Natural killer cell (primary cell): ENCODE results near the gene DEGS2. TPM values are rescaled to one million over a fixed set of nuclear protein-coding genes. Genes with fewer than 3 reads are reported as not detected.

Experiments
- ATAC-seq, 3 donors: fragments of 150-1000 bp in 2 of 3; fragments of 200-7000 bp in 1 of 3; cut with Tn5 transposase; 1 replicate in 1 of 3; 2 replicates in 2 of 3; pipeline ENCODE4 v1.10.0; 2021; ENCODE audit warnings: mild to moderate bottlenecking in 2 of 3, moderate library complexity in 2 of 3
- DNase-seq, 2 donors: peaks; one replicate each; pipeline versions ENCODE4 v3.0.0 to v3.0.0-alpha.2; 2013 to 2021; ENCODE audit warnings: mixed read lengths in 1 of 2
- H3K27ac ChIP-seq: one replicate; pipeline ENCODE4 v1.5.1; 2013; ENCODE audit warnings: mild to moderate bottlenecking, low read length
- H3K27me3 ChIP-seq: one replicate; pipeline ENCODE4 v1.6.1; 2013; ENCODE audit warnings: low read length; ENCODE audit not compliant: control insufficient read depth, insufficient read depth
- H3K36me3 ChIP-seq: one replicate; pipeline ENCODE4 v1.6.1; 2013; ENCODE audit warnings: low read length; ENCODE audit not compliant: control insufficient read depth, insufficient read depth
- H3K4me1 ChIP-seq: one replicate; pipeline ENCODE4 v1.6.1; 2013; ENCODE audit warnings: low read length; ENCODE audit not compliant: control insufficient read depth, insufficient read depth
- H3K4me3 ChIP-seq: one replicate; pipeline ENCODE4 v1.5.1; 2013; ENCODE audit warnings: low read length
- H3K9me3 ChIP-seq: one replicate; pipeline ENCODE4 v1.6.1; 2013; ENCODE audit warnings: low read length; ENCODE audit not compliant: control insufficient read depth, insufficient read depth
- H3K27ac Mint-ChIP-seq, 2 donors: one replicate each; pipeline ENCODE4 v1.8.0; 2022; ENCODE audit warnings: mild to moderate bottlenecking in 2 of 2, mixed read lengths in 2 of 2, moderate library complexity in 1 of 2
- H3K27me3 Mint-ChIP-seq, 2 donors: one replicate each; pipeline ENCODE4 v1.8.0; 2022; ENCODE audit warnings: low read depth in 2 of 2, mixed read lengths in 2 of 2
- H3K36me3 Mint-ChIP-seq: one replicate; pipeline ENCODE4 v1.8.0; 2022; ENCODE audit warnings: mixed read lengths
- H3K4me1 Mint-ChIP-seq, 2 donors: one replicate each; pipeline ENCODE4 v1.8.0; 2022; ENCODE audit warnings: mixed read lengths in 2 of 2
- H3K4me3 Mint-ChIP-seq: one replicate; pipeline ENCODE4 v1.8.0; 2022; ENCODE audit warnings: mild to moderate bottlenecking, moderate library complexity, mixed read lengths
- H3K9me3 Mint-ChIP-seq, 2 donors: one replicate each; pipeline ENCODE4 v1.8.0; 2022; ENCODE audit warnings: mixed read lengths in 2 of 2
- CTCF ChIP-seq: fragments of 200-600 bp; IDR thresholded peaks from one replicate; pipeline ENCODE4 v1.8.0; 2022; ENCODE audit warnings: antibody characterized with exemption
- WGBS: methylation state at CpG from one replicate; pipeline ENCODE4 v1.1.7; 2013; ENCODE audit warnings: missing lambda C conversion rate; ENCODE audit not compliant: insufficient coverage; 5-methylcytosine and 5-hydroxymethylcytosine counted together
- intact Hi-C: fragments of 100-400 bp; cut with micrococcal nuclease; formaldehyde crosslinking; loops from one replicate; pipeline ENCODE4 v1.14.2; 2022
- total RNA-seq, 4 donors: library from RNA; stranded (reverse); fragments of 120-200 nt in 1 of 4; gene quantifications; one replicate each; pipeline versions ENCODE4 v1.2.3 to v1.2.4, GENCODE V29; 2013 to 2022

The DEGS2 gene
- total RNA-seq, 3 donors from 2014 or later (not counting 1 experiment from before 2014, with no cell fraction given), result 0.60 to 7.1 (median 4.4) TPM

GRCh38 chr14:100118396-100119011, 40.9 kb downstream of the DEGS2 start:
- Histone ChIP-seq H3K4me1 (peaks cover 18% of the 10 kb centered on the region), H3K27ac (no peak overlapping the region), H3K4me3 (no peak overlapping the region), H3K27me3 (no peaks in the 10 kb centered on the region), H3K36me3 (peaks cover 84% of the 10 kb centered on the region), H3K9me3 (no peaks in the 10 kb centered on the region)
- Mint-ChIP-seq H3K9me3 (no peaks in the 10 kb centered on the region), H3K4me1 (peaks cover 44 to 48% of the 10 kb centered on the region in 2 donors), H3K27ac (peak overlapping the region; percentile 23 to 78), H3K4me3 (no peak overlapping the region), H3K36me3 (peaks cover 6% of the 10 kb centered on the region), H3K27me3 (no peaks in the 10 kb centered on the region)
- TF ChIP-seq CTCF, result no peak
- WGBS, result 90% methylated on average over 7 of the region's 7 CpGs
- DNase-seq (no peak), ATAC-seq (no peak)
- intact Hi-C loops, result no loop called here

- no peaks in the 10 kb centered on the region for H3K27me3 ChIP-seq
- Mint-ChIP-seq H3K36me3 (peaks cover 11% of the 10 kb centered on the region), H3K27me3 (no peaks in the 10 kb centered on the region), H3K9me3 (no peaks in the 10 kb centered on the region), H3K4me3 (no peak overlapping the region), H3K4me1 (peaks cover 45 to 55% of the 10 kb centered on the region in 2 donors), H3K27ac (peak overlapping the region; percentile 23 to 78)
- H3K4me3 ChIP-seq, result no peak overlapping the region
- peaks cover 85% of the 10 kb centered on the region for H3K36me3 ChIP-seq
- intact Hi-C loops, result no loop called here
- H3K9me3 ChIP-seq, result no peaks in the 10 kb centered on the region
- WGBS, result 85% methylated on average over 13 of the region's 14 CpGs
- no peak overlapping the region for H3K27ac ChIP-seq
- ATAC-seq, result no peak
- no peak for DNase-seq
- no peak for TF ChIP-seq CTCF
- peaks cover 21% of the 10 kb centered on the region for H3K4me1 ChIP-seq
Observed at GRCh38 chr14:100117633-100118395, 41.6 kb downstream of the DEGS2 start.

GRCh38 chr14:100117026-100117425, 42.4 kb downstream of the DEGS2 start:
- Mint-ChIP-seq H3K27ac (peak overlapping the region; percentile 23 to 88), H3K9me3 (no peaks in the 10 kb centered on the region), H3K27me3 (no peaks in the 10 kb centered on the region), H3K4me3 (no peak overlapping the region), H3K4me1 (peaks cover 52 to 62% of the 10 kb centered on the region in 2 donors), H3K36me3 (peaks cover 14% of the 10 kb centered on the region)
- no peak for DNase-seq
- H3K27me3 ChIP-seq, result no peaks in the 10 kb centered on the region
- no peak overlapping the region for H3K4me3 ChIP-seq
- H3K27ac ChIP-seq, result no peak overlapping the region
- WGBS, result 89% methylated on average over 10 of the region's 10 CpGs
- peaks cover 85% of the 10 kb centered on the region for H3K36me3 ChIP-seq
- H3K4me1 ChIP-seq, result peaks cover 25% of the 10 kb centered on the region
- H3K9me3 ChIP-seq, result no peaks in the 10 kb centered on the region
- no peak for ATAC-seq
- TF ChIP-seq CTCF, result no peak
- intact Hi-C loops, result no loop called here
